ENCODE measurements around the gene PEMT. TPM values are rescaled to one million over a fixed set of nuclear protein-coding genes. Genes with fewer than 3 reads are reported as not detected.

PEMT gene
- total RNA-seq, 1 experiment from 2014 or later = 178 TPM

DNA sequence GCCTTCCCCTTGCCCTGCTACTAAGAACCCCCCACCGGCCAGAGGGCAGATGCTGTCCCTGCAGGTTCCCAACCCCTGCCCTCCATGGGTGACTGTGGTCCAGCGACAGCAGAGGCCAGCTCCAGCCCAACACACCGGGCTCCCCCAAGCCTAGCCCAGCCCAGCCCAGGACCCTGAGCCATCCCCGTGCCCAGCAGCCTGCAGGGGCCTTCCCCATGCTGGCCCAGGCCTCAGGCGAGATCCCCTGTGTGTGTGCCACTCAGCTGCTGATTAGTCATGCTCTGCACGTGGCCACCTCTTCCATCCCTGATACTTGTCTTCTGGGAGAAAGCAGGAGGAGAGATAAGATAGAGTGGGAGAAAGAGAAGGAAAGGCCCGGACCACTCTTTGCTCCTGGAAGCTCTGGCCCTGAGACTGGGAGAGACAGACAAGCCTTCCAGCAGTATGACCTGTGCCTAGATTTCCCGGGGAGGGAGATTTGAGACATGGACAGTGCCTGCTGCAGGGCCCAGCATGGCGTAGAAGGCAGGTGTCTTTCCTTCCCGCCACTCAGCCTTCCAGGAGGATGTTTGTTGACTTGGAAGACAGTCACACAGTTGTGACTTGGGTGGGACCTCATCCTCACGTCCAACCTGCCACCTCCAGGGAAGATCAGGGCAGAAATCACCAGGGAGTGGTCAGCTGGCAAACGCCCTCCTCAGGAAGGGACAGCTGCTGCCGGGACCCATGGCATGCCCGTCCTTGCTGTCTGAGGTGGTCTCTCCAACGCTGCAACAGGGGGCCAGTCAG lies 54.0 kb downstream of the PEMT start:
- Histone ChIP-seq H3K9me3 (ENCODE audit: low read length) (0 out of 2 replicates have a peak, but pooled peaks cover 1% of the 10 kb centered on the region), H3K4me1 (ENCODE audit: insufficient read depth, low read length) (peaks cover 20% of the 10 kb centered on the region), H3K4me2 (ENCODE audit: low read length) (no peak overlapping the region), H3K4me3 (ENCODE audit: low read length) (no peak overlapping the region), H3K36me3 (ENCODE audit: low read depth, low read length) (no peaks in the 10 kb centered on the region), H3K9ac (ENCODE audit: low read length) (no peak overlapping the region), H3K79me2 (ENCODE audit: low read length) (no peaks in the 10 kb centered on the region), H2AFZ (ENCODE audit: low read length) (no peak overlapping the region), H3K9me2 (replicated peaks; ENCODE audit: low read length) (no peaks in the 10 kb centered on the region), H3K27me3 (ENCODE audit: low read length) (no peaks in the 10 kb centered on the region), H3K27ac (ENCODE audit: low read length) (no peak overlapping the region), H3F3A (ENCODE audit: low read length, unreplicated experiment) (peaks cover 4% of the 10 kb centered on the region), H4K20me1 (ENCODE audit: low read length) (no peaks in the 10 kb centered on the region)
- ATAC-seq (no peak), DNase-seq (no peak)
- intact Hi-C loops (cut with micrococcal nuclease) = loop anchor here (1.0 kb wide), 1 partner anchor 24 kb away; no protein-coding TSS in a partner anchor
- ChIA-PET CTCF (no interaction called here), POLR2A (ENCODE audit: unreplicated experiment) (no interaction called here)
- no TSS peak for BruUV-seq (replicated peaks)
- TF ChIP-seq EZH2 (IDR thresholded peaks at IDR 0.05; ENCODE audit: low read length, unreplicated experiment) (no peak), EZH2phosphoT487 (IDR thresholded peaks at IDR 0.05; ENCODE audit: borderline replicate concordance, low read length) (no peak)
- TF ChIP-seq, protein P1, sequence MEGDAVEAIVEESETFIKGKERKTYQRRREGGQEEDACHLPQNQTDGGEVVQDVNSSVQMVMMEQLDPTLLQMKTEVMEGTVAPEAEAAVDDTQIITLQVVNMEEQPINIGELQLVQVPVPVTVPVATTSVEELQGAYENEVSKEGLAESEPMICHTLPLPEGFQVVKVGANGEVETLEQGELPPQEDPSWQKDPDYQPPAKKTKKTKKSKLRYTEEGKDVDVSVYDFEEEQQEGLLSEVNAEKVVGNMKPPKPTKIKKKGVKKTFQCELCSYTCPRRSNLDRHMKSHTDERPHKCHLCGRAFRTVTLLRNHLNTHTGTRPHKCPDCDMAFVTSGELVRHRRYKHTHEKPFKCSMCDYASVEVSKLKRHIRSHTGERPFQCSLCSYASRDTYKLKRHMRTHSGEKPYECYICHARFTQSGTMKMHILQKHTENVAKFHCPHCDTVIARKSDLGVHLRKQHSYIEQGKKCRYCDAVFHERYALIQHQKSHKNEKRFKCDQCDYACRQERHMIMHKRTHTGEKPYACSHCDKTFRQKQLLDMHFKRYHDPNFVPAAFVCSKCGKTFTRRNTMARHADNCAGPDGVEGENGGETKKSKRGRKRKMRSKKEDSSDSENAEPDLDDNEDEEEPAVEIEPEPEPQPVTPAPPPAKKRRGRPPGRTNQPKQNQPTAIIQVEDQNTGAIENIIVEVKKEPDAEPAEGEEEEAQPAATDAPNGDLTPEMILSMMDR (conservative IDR thresholded peaks at IDR 0.05; ENCODE audit: low read depth, low read length) = no peak

DNA sequence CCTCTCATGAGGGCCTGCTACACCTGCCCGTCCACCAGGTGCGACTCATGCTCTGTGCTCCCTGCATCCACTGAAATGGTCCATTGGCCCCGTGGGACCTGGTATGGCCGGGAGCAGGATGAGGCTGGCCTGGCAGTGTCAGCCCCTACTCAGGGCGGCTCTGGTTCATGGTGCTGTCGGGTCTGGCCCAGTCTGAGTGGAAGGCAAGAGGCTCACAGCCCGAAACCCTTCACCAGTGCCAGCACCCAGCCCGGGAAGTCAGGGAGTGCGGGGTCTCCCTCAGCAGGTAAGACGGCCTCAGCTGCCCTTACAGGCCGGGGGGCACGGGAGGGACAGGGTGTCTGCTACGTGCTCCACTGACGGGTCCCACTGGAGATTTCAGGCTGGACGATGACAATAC lies 54.8 kb downstream of the PEMT start:
- Histone ChIP-seq H2AFZ (ENCODE audit: low read length) (no peak overlapping the region), H3K79me2 (ENCODE audit: low read length) (no peaks in the 10 kb centered on the region), H3K4me1 (ENCODE audit: insufficient read depth, low read length) (peaks cover 20% of the 10 kb centered on the region), H3K27me3 (ENCODE audit: low read length) (no peaks in the 10 kb centered on the region), H3F3A (ENCODE audit: low read length, unreplicated experiment) (peaks cover 4% of the 10 kb centered on the region), H3K9ac (ENCODE audit: low read length) (no peak overlapping the region), H3K9me3 (ENCODE audit: low read length) (peaks cover 9% of the 10 kb centered on the region; the same call in 1 of the 2 replicates), H3K36me3 (ENCODE audit: low read depth, low read length) (no peaks in the 10 kb centered on the region), H3K4me2 (ENCODE audit: low read length) (no peak overlapping the region), H3K27ac (ENCODE audit: low read length) (no peak overlapping the region), H3K9me2 (replicated peaks; ENCODE audit: low read length) (no peaks in the 10 kb centered on the region), H4K20me1 (ENCODE audit: low read length) (no peaks in the 10 kb centered on the region), H3K4me3 (ENCODE audit: low read length) (no peak overlapping the region)
- no peak for ATAC-seq
- ChIA-PET CTCF (no interaction called here), POLR2A (ENCODE audit: unreplicated experiment) (no interaction called here)
- no peak for DNase-seq
- intact Hi-C loops (cut with micrococcal nuclease) = no loop called here
- no TSS peak for BruUV-seq (replicated peaks)
- no peak for TF ChIP-seq EZH2 (IDR thresholded peaks at IDR 0.05; ENCODE audit: low read length, unreplicated experiment)
- TF ChIP-seq EZH2phosphoT487 (IDR thresholded peaks at IDR 0.05; ENCODE audit: borderline replicate concordance, low read length) = no peak
- TF ChIP-seq, protein P1 (conservative IDR thresholded peaks at IDR 0.05; ENCODE audit: low read depth, low read length) = no peak

DNA sequence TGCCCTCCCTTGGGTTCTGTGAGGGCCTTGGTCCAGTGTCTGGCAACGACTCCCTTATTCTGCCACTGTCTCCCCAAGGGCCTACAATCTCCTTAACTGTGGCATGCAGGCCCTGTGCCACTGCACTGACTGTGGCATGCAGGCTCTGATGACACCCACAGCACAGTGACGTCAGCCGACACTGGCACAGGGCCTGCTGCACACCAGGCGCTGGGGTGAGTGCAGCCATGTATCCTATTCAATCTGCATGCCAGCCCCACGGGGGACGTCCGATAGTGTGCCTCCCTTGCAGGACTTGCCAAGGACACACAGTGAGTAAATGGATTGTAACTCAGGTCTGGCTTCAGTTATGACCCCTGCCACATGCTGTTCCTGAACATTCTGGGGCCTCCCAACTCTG lies 55.6 kb downstream of the PEMT start:
- no peaks in the 10 kb centered on the region for H3K27me3 ChIP-seq (ENCODE audit: low read length)
- H3K9me3 ChIP-seq (ENCODE audit: low read length) = peaks cover 10% of the 10 kb centered on the region; the same call in 1 of the 2 replicates
- ChIA-PET CTCF (no interaction called here), POLR2A (ENCODE audit: unreplicated experiment) (no interaction called here)
- no peaks in the 10 kb centered on the region for H4K20me1 ChIP-seq (ENCODE audit: low read length)
- peaks cover 20% of the 10 kb centered on the region for H3K4me1 ChIP-seq (ENCODE audit: insufficient read depth, low read length)
- no peak overlapping the region for H3K27ac ChIP-seq (ENCODE audit: low read length)
- no peak overlapping the region for H3K4me3 ChIP-seq (ENCODE audit: low read length)
- no TSS peak for BruUV-seq (replicated peaks)
- ATAC-seq (no peak), DNase-seq (no peak)
- H3F3A ChIP-seq (ENCODE audit: low read length, unreplicated experiment) = peaks cover 4% of the 10 kb centered on the region
- H3K79me2 ChIP-seq (ENCODE audit: low read length) = no peaks in the 10 kb centered on the region
- H2AFZ ChIP-seq (ENCODE audit: low read length) = no peak overlapping the region
- intact Hi-C loops (cut with micrococcal nuclease) = no loop called here
- no peak overlapping the region for H3K4me2 ChIP-seq (ENCODE audit: low read length)
- TF ChIP-seq EZH2phosphoT487 (IDR thresholded peaks at IDR 0.05; ENCODE audit: borderline replicate concordance, low read length) = no peak
- no peaks in the 10 kb centered on the region for H3K9me2 ChIP-seq (replicated peaks; ENCODE audit: low read length)
- H3K9ac ChIP-seq (ENCODE audit: low read length) = no peak overlapping the region
- no peaks in the 10 kb centered on the region for H3K36me3 ChIP-seq (ENCODE audit: low read depth, low read length)

All from PC-3 (cell line).